Ascending aorta (tissue), 2 donors: Measurements from ENCODE around the gene CARD11. TPM values are rescaled to one million over a fixed set of nuclear protein-coding genes. Genes with fewer than 3 reads are reported as not detected.

Experiments
- DNase-seq, 2 donors: peaks; one replicate each; pipeline ENCODE4 v3.0.0-alpha.2; 2019; ENCODE audit warnings: low spot score in 2 of 2
- H3K27ac ChIP-seq, 2 donors: fragments of 200-600 bp; sonication (generic); one replicate each; pipeline ENCODE4 v1.5.1; 2016 to 2017; ENCODE audit warnings: mild to moderate bottlenecking in 1 of 2
- H3K27me3 ChIP-seq: fragments of 200-600 bp; sonication (generic); one replicate; pipeline ENCODE4 v1.5.1; 2017
- H3K36me3 ChIP-seq, 2 donors: fragments of 200-600 bp; sonication (generic); one replicate each; pipeline ENCODE4 v1.5.1; 2016
- H3K4me1 ChIP-seq, 2 donors: fragments of 200-600 bp; sonication (generic); one replicate each; pipeline ENCODE4 v1.5.1; 2016 to 2017; ENCODE audit warnings: mild to moderate bottlenecking in 1 of 2
- H3K4me3 ChIP-seq, 2 donors: fragments of 200-600 bp; sonication (generic); one replicate each; pipeline ENCODE4 v1.5.1; 2016 to 2017; ENCODE audit warnings: mild to moderate bottlenecking in 1 of 2
- H3K9me3 ChIP-seq, 2 donors: fragments of 200-600 bp; sonication (generic); one replicate each; pipeline ENCODE4 v1.5.1; 2016
- CTCF ChIP-seq, 3 experiments: fragments of 200-600 bp in 2 of 3; fragments of 450-650 bp in 1 of 3; sonication (generic) in 2 of 3; IDR thresholded peaks; one replicate each; pipeline ENCODE4 v1.5.1; 2016 to 2019; ENCODE audit warnings: antibody characterized with exemption in 3 of 3, mild to moderate bottlenecking in 1 of 3, moderate library complexity in 1 of 3
- intact Hi-C: fragments of 100-400 bp; cut with DNase I; formaldehyde crosslinking; loops from one replicate; pipeline ENCODE4 v1.15.1; 2023
- total RNA-seq: library from RNA; depleted of rRNA; stranded (reverse); fragments of >200 nt; gene quantifications from one replicate; pipeline ENCODE4 v1.1.0, GENCODE V29; 2016

CARD11 gene
- total RNA-seq, 1 donor from 2014 or later: 0.64 TPM

DNA sequence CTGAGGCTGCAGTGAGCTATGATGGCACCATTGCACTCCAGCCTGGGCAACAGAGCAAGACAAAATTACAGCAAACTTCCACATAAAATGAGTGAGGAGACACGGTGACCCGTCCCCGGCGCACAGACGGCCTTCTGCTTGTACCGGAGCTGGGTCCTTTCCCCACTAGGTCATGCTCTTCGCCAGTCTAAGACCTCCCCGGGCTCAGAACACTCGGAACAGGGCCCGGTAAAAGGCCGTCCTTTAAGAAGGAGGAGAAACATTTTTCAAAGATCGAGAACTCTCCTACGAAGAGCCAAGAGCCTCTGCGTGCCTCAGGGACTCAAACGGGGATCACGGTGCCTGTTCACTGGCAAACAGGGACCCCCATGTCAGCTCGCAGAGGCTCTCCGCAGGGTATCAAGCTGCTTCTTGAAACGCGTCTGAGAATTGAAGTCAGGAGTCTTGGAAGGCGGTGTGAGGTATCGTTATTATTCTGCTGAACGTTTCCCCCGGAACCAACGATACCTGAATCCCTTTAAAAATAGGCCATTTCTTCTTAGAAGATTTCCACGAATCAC lies 9.0 kb downstream of the CARD11 start:
- Histone ChIP-seq H3K9me3 (no peaks in the 10 kb centered on the region), H3K4me1 (no peaks in the 10 kb centered on the region), H3K36me3 (no peaks in the 10 kb centered on the region), H3K27ac (no peak overlapping the region), H3K27me3 (no peaks in the 10 kb centered on the region), H3K4me3 (no peak overlapping the region)
- no peak for TF ChIP-seq CTCF (IDR thresholded peaks at IDR 0.05)
- intact Hi-C loops: no loop called here
- DNase-seq: no peak

GRCh38 chr7:3033581-3033980 lies 10.1 kb downstream of the CARD11 start:
- no peak overlapping the region for H3K27ac ChIP-seq
- H3K4me1 ChIP-seq: peaks cover 0 to 3% of the 10 kb centered on the region in 2 donors
- intact Hi-C loops: no loop called here
- no peaks in the 10 kb centered on the region for H3K27me3 ChIP-seq
- TF ChIP-seq CTCF (IDR thresholded peaks at IDR 0.05): no peak
- no peaks in the 10 kb centered on the region for H3K9me3 ChIP-seq
- no peak overlapping the region for H3K4me3 ChIP-seq
- no peak for DNase-seq
- H3K36me3 ChIP-seq: no peaks in the 10 kb centered on the region

- no peak for DNase-seq
- Histone ChIP-seq H3K27ac (no peak overlapping the region), H3K36me3 (no peaks in the 10 kb centered on the region), H3K9me3 (no peaks in the 10 kb centered on the region), H3K4me1 (peaks cover 0 to 6% of the 10 kb centered on the region in 2 donors), H3K4me3 (no peak overlapping the region), H3K27me3 (no peaks in the 10 kb centered on the region)
- TF ChIP-seq CTCF (IDR thresholded peaks at IDR 0.05): no peak
- intact Hi-C loops: no loop called here
Observed at GRCh38 chr7:3033136-3033535, 10.5 kb downstream of the CARD11 start.

GRCh38 chr7:3032256-3032655 lies 11.4 kb downstream of the CARD11 start:
- no peak for DNase-seq
- Histone ChIP-seq H3K9me3 (no peaks in the 10 kb centered on the region), H3K36me3 (no peaks in the 10 kb centered on the region), H3K4me3 (no peak overlapping the region), H3K4me1 (peaks cover 0 to 11% of the 10 kb centered on the region in 2 donors), H3K27me3 (no peaks in the 10 kb centered on the region), H3K27ac (no peak overlapping the region)
- intact Hi-C loops: no loop called here
- TF ChIP-seq CTCF (IDR thresholded peaks at IDR 0.05): no peak

DNA sequence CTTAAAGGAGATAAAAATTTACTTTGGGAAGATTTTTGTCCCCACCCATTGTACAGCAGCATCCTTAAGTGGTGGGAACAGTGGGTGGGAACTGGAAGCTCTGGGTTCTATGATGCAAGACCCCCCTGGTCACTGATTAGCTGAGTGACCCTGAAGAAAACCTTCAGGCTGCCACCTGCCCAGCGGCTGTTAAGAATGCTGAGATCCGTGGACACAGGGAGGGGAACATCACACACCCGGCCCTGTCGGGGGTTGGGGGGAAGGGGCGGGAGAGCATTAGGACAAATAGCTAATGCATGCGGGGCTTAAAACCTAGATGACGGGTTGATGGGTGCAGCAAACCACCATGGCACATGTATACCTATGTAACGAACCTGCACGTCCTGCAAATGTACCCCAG lies 14.5 kb downstream of the CARD11 start:
- no peak overlapping the region for H3K27ac ChIP-seq
- H3K36me3 ChIP-seq: no peaks in the 10 kb centered on the region
- intact Hi-C loops: no loop called here
- no peak overlapping the region for H3K4me3 ChIP-seq
- H3K4me1 ChIP-seq: peaks cover 0 to 13% of the 10 kb centered on the region in 2 donors
- peaks cover 0 to 4% of the 10 kb centered on the region in 2 donors for H3K9me3 ChIP-seq
- no peak for DNase-seq
- no peaks in the 10 kb centered on the region for H3K27me3 ChIP-seq
- no peak for TF ChIP-seq CTCF (IDR thresholded peaks at IDR 0.05)

DNA sequence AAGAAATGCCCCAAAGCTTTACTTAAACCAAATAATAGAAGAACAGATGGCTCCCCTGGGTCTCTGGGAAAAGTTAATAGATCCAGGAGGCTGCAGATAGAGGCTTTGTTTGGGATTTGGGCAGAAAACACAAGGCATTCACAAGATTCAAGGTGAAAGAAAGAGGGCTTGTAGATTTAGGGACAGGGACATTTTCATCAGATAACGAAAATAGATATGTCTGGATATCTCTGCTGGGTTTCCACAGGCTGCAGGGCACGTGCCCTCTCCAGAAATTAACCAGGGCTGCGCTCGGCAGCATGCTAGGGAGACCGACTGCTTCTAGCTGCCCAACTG lies 14.9 kb downstream of the CARD11 start:
- no peak for TF ChIP-seq CTCF (IDR thresholded peaks at IDR 0.05)
- Histone ChIP-seq H3K4me3 (peak overlapping the region in 1 of 2 donors; percentile 35), H3K4me1 (peaks cover 0 to 13% of the 10 kb centered on the region in 2 donors), H3K27ac (peak overlapping the region; percentile 31 to 49), H3K9me3 (peaks cover 0 to 4% of the 10 kb centered on the region in 2 donors), H3K36me3 (no peaks in the 10 kb centered on the region), H3K27me3 (no peaks in the 10 kb centered on the region)
- intact Hi-C loops: no loop called here
- no peak for DNase-seq
